Duodenal mucosa (tissue), 2 donors: ENCODE measurements around the gene RABIF.
A peak's percentile ranks its signal among the peaks of the same experiment; 100 is the strongest.
"Not testable (repeated sequence)": the region's sequence is repeated elsewhere in the genome, so short reads cannot be mapped to it uniquely, and the experiment has no call there.

ENCODE experiments used
- H3K27ac ChIP-seq: one replicate; pipeline ENCODE4 v1.7.0; 2013; ENCODE audit warnings: low read depth, low read length
- H3K27me3 ChIP-seq, 2 donors: one replicate each; pipeline ENCODE4 v1.7.0; 2013; ENCODE audit warnings: low read length in 2 of 2, control low read depth in 1 of 2; ENCODE audit not compliant: insufficient read depth in 2 of 2, control insufficient read depth in 1 of 2
- H3K36me3 ChIP-seq, 2 donors: one replicate each; pipeline ENCODE4 v1.7.0; 2013; ENCODE audit warnings: low read length in 2 of 2, control low read depth in 1 of 2; ENCODE audit not compliant: insufficient read depth in 2 of 2, control insufficient read depth in 1 of 2
- H3K4me1 ChIP-seq, 2 donors: one replicate each; pipeline ENCODE4 v1.7.0; 2013; ENCODE audit warnings: low read length in 2 of 2, control low read depth in 1 of 2; ENCODE audit not compliant: insufficient read depth in 2 of 2, control insufficient read depth in 1 of 2
- H3K4me3 ChIP-seq, 2 donors: one replicate each; pipeline ENCODE4 v1.7.0; 2013; ENCODE audit warnings: low read length in 2 of 2, low read depth in 1 of 2
- H3K9ac ChIP-seq, 2 donors: one replicate each; pipeline ENCODE4 v1.7.0; 2013; ENCODE audit warnings: low read length in 2 of 2, low read depth in 1 of 2
- H3K9me3 ChIP-seq, 2 donors: one replicate each; pipeline ENCODE4 v1.7.0; 2013; ENCODE audit warnings: low read length in 2 of 2, control low read depth in 1 of 2; ENCODE audit not compliant: control insufficient read depth in 1 of 2

Gene RABIF

DNA sequence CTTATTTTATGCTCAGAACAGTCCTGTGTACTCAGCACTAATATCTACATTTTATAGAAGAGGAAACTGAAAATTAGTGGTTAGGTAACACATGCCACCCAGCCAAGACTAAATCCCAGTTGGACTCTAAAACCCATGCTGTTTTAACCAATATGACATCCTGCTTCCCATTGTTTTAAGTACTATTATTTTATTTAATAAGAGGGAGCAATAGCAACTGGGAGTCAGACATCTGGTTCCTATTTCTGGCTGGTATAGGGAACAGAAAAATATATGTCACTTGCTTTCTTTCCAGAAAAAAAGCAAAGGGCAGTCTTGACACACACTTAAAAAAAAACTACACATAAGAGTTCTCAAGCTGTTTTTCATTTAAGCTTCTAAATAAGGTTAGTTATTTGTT lies 26.2 kb upstream of the RABIF start:
- Histone ChIP-seq H3K27me3 (no peaks in the 10 kb centered on the region), H3K9me3 (no peaks in the 10 kb centered on the region), H3K9ac (no peak overlapping the region), H3K27ac (no peak overlapping the region), H3K36me3 (peaks cover 52 to 86% of the 10 kb centered on the region in 2 donors), H3K4me1 (no peaks in the 10 kb centered on the region), H3K4me3 (no peak overlapping the region)

DNA sequence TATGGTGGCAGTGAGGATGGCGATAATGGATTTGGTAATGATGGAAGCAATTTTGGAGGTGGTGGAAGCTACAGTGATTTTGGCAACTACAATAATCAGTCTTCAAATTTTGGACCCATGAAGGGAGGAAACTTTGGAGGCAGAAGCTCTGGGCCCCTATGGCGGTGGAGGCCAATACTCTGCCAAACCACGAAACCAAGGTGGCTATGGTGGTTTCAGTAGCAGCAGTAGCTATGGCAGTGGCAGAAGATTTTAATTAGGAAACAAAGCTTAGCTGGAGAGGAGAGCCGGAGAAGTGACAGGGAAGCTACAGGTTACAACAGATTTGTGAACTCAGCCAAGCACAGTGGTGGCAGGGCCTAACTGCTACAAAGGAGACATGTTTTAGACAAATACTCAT lies 23.5 kb upstream of the RABIF start:
- peaks cover 51 to 91% of the 10 kb centered on the region in 2 donors for H3K36me3 ChIP-seq
- H3K4me3 ChIP-seq, H3K9ac ChIP-seq, H3K27me3 ChIP-seq, H3K27ac ChIP-seq, H3K4me1 ChIP-seq, H3K9me3 ChIP-seq: not testable (repeated sequence)

DNA sequence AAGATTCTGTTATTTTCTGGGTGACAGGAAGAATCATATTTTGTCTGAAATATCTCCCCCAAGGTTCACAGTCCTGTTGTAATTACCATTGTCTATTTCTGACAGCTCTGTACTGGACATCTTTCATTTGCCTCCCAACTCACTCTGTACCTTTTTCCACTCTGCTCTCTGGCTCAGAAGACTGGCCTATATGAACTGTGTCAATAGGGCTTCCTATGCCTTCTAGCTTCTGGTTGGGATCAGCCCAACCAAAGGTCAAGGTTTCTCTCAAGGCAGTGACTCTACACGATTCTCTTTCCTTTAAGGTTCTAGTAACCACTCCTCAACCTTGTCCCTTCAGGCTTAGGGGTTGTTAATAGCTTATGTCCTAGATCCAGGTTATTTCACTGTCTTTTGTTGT lies 20.5 kb upstream of the RABIF start:
- Histone ChIP-seq H3K4me3 (no peak overlapping the region), H3K27me3 (no peaks in the 10 kb centered on the region), H3K9me3 (no peaks in the 10 kb centered on the region), H3K27ac (no peak overlapping the region), H3K36me3 (peaks cover 42 to 79% of the 10 kb centered on the region in 2 donors), H3K4me1 (no peaks in the 10 kb centered on the region), H3K9ac (no peak overlapping the region)

DNA sequence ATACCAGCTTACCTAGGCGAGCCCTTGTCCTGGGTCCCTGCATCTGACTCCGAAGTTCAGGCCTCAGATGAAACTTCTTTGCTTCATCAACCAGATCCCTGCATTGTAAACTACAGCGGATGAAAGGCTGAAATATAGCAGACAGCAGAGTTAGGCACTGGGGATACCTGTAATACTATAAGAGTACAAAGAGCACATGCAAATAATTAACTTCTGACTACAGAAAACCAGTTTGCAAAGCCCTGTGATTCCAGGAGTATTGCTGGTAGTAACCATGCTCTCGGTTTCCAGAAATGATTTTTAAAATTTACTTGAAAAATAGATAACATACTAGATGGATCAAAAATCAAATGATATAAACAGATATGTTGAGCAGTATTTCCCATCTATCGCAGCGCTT lies 20.0 kb upstream of the RABIF start:
- no peak overlapping the region for H3K9ac ChIP-seq
- H3K4me3 ChIP-seq: no peak overlapping the region
- H3K27ac ChIP-seq: no peak overlapping the region
- no peaks in the 10 kb centered on the region for H3K9me3 ChIP-seq
- no peaks in the 10 kb centered on the region for H3K27me3 ChIP-seq
- peaks cover 39 to 75% of the 10 kb centered on the region in 2 donors for H3K36me3 ChIP-seq
- no peaks in the 10 kb centered on the region for H3K4me1 ChIP-seq

DNA sequence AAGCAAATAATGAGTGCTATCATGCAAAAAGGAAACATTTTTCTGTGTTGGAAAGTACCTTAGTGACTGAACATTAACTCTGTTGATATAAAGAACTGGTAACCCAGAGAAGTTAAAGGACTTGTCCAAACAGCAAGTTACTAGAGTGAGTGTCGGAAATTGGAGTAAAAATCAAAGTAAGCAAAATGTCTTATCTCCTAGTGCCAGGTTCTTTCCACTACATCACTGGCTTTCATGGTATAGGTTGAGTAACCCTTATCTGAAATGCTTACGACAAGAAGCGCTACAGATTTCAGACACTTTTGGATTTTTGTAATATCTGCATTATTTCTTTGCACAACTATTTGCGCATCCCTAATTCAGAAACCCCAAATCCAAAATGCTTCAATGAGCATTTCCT lies 16.4 kb upstream of the RABIF start:
- Histone ChIP-seq H3K36me3 (peaks cover 22 to 52% of the 10 kb centered on the region in 2 donors), H3K4me1 (no peaks in the 10 kb centered on the region)

DNA sequence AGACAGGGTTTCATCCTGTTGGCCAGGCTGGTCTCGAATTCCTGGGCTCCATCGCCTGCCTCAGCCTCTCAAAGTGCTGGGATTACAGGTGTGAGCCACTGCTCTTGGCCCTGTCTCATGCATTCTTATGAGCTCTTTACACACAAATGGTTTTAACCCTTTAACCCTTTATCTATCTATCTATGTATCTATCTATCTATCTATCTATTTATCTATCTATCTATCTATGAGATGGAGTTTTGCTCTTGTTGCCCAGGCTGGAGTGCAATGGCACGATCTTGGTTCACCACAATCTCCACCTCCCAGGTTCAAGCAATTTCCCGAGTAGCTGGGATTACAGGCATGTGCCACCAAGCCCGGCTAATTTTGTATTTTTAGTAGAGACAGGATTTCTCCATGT lies 14.9 kb upstream of the RABIF start:
- not testable (repeated sequence) for H3K27ac ChIP-seq, H3K4me1 ChIP-seq, H3K9me3 ChIP-seq, H3K9ac ChIP-seq, H3K4me3 ChIP-seq, H3K27me3 ChIP-seq
- H3K36me3 ChIP-seq: peaks cover 13 to 37% of the 10 kb centered on the region in 2 donors

More for the DNA sequence above, 16.4 kb upstream of the RABIF start:
- Histone ChIP-seq H3K27ac (no peak overlapping the region), H3K9me3 (no peaks in the 10 kb centered on the region), H3K4me3 (no peak overlapping the region), H3K9ac (no peak overlapping the region), H3K27me3 (no peaks in the 10 kb centered on the region)

DNA sequence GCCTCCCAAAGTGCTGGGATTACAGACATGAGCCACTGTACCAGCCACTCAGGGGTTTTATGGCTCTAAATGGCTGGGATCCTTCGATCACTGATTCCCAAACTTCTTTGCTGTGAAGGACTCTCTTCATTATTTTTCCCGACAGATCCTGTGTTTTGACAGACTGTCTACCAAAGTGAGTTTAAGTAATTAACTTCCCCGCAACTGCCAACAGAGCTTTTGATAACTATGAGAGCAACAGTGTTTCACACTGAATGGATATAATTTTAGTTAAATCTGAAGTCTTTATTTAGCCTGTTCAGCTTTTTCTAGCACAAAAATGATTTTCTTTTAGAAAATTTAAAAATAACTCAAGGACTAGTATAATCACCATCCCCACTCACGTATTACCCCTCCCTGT lies 12.6 kb upstream of the RABIF start:
- Histone ChIP-seq H3K4me1 (no peaks in the 10 kb centered on the region), H3K9me3 (no peaks in the 10 kb centered on the region), H3K9ac (no peak overlapping the region), H3K27me3 (no peaks in the 10 kb centered on the region), H3K27ac (no peak overlapping the region), H3K36me3 (peaks cover 9 to 31% of the 10 kb centered on the region in 2 donors), H3K4me3 (no peak overlapping the region)

DNA sequence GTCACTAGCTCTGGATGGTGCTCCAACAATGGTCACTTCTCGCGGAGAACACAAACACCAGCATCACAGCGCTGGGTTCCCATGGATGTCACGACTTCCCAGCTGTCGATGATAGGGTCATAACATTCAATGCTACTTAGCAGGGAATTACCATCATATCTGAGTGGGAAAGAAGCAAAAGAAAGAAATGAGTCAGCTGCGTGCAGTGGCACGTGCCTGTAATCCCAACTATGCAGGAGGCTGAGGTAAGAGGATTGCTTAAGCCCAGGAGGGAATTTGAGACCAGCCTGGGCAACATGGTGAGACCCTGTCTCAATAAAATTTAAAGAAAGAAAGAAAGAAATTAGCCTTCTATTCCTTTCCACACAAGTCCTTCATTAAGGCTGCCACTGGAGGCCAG lies 3.6 kb upstream of the RABIF start:
- Histone ChIP-seq H3K4me1 (peaks cover 8 to 12% of the 10 kb centered on the region in 2 donors), H3K36me3 (peaks cover 15 to 64% of the 10 kb centered on the region in 2 donors), H3K27me3 (no peaks in the 10 kb centered on the region), H3K9ac (no peak overlapping the region), H3K27ac (no peak overlapping the region), H3K4me3 (no peak overlapping the region), H3K9me3 (no peaks in the 10 kb centered on the region)

DNA sequence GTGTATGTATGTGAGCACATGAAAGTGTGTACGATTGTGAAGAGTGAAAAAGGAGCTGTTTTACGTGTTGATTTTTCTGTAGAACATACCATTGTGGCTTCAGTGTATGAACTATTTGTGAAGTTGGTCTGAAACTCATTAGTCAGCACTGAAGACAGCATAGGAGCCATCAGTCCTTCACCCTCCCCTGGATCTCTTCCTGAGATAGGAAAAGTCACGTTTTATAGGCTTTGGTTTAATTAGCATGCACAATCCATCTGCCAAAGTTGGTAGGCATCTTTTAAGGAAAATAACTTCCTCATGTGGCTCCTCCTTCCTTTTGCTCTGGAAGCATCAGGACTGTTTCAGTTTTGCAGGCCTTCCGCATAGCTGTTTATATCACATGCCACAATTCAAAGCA lies 1.4 kb upstream of the RABIF start:
- Histone ChIP-seq H3K27me3 (no peaks in the 10 kb centered on the region), H3K27ac (no peak overlapping the region), H3K36me3 (peaks cover 5 to 45% of the 10 kb centered on the region in 2 donors), H3K9ac (no peak overlapping the region), H3K4me1 (peaks cover 8 to 14% of the 10 kb centered on the region in 2 donors), H3K4me3 (no peak overlapping the region), H3K9me3 (no peaks in the 10 kb centered on the region)

DNA sequence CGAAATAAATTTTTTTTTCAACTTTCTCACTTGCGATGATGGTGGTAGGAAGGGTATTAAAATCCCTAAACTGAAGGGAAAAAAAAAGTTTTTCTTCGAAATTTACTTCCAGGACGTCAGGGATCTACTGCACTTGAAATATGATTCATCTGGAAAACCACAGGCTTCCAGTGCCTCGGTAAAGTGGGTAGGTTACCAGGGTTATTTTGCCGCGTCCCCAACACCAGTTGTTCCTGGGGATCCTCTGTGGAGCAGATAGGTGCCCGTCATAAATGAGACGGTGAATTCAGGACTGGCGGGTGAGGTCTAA lies 773 bp downstream of the RABIF start:
- Histone ChIP-seq H3K4me3 (peak overlapping the region; percentile 78 to 94), H3K9me3 (no peaks in the 10 kb centered on the region), H3K9ac (peak overlapping the region; percentile 73 to 91), H3K27ac (peak overlapping the region; percentile 95), H3K36me3 (peaks cover 4 to 24% of the 10 kb centered on the region in 2 donors), H3K4me1 (peaks cover 8 to 14% of the 10 kb centered on the region in 2 donors), H3K27me3 (no peaks in the 10 kb centered on the region)

DNA sequence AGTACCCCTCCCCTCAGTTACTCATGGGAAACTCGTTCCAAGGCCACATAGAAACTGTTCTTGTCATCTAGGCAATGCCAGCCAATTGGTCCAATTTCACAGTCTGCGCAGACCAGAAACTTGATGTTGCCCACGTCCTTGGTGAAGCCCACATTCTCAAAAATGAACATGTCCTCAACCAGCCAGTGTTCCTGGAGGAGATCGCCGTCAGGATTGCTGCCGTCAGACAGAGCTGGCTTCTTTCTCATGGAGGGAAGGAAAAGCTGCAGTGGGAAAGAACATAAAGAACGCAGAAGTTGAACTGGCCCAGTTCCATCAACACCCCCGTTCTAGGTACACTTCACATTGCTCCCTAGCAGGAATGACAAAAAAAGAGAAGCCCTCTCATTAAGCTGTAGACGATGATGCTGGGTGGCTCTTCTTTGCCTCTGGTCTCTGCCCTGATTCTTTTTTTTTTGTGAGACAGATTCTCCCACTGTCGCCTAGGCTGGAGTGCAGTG lies 7.9 kb downstream of the RABIF start:
- no peak overlapping the region for H3K4me3 ChIP-seq
- no peak overlapping the region for H3K9ac ChIP-seq
- H3K27ac ChIP-seq: no peak overlapping the region
- H3K27me3 ChIP-seq: no peaks in the 10 kb centered on the region
- H3K9me3 ChIP-seq: no peaks in the 10 kb centered on the region
- peaks cover 19 to 30% of the 10 kb centered on the region in 2 donors for H3K36me3 ChIP-seq
- H3K4me1 ChIP-seq: no peaks in the 10 kb centered on the region
